ENCODE results near the gene COMMD2. TPM values are rescaled to one million over a fixed set of nuclear protein-coding genes. Genes with fewer than 3 reads are reported as not detected.

The COMMD2 gene
- polyA plus RNA-seq, 3 donors from 2014 or later = 62.7 to 83.5 (median 80.9) TPM

GRCh38 chr3:149739396-149739795 lies 12.9 kb downstream of the COMMD2 start:
- Mint-ChIP-seq H3K36me3 (peaks cover 4 to 19% (median 16%) of the 10 kb centered on the region in 3 donors), H3K4me1 (peaks cover 0 to 6% of the 10 kb centered on the region in 2 donors), H3K9me3 (no peaks in the 10 kb centered on the region), H3K27me3 (ENCODE audit: low read depth in 3 of 3) (no peaks in the 10 kb centered on the region), H3K27ac (no peak overlapping the region), H3K4me3 (no peak overlapping the region)
- DNase-seq = no peak

GRCh38 chr3:149738876-149739275 lies 13.4 kb downstream of the COMMD2 start:
- Mint-ChIP-seq H3K4me3 (no peak overlapping the region), H3K4me1 (peaks cover 0 to under 1% of the 10 kb centered on the region in 2 donors), H3K9me3 (no peaks in the 10 kb centered on the region), H3K27me3 (ENCODE audit: low read depth in 3 of 3) (no peaks in the 10 kb centered on the region), H3K36me3 (peaks cover 4 to 19% (median 16%) of the 10 kb centered on the region in 3 donors), H3K27ac (peak overlapping the region in 1 of 6 donors; percentile 7)
- DNase-seq = no peak

- H3K27ac Mint-ChIP-seq = no peak overlapping the region
- no peaks in the 10 kb centered on the region for H3K4me1 Mint-ChIP-seq
- H3K4me3 Mint-ChIP-seq = no peak overlapping the region
- H3K27me3 Mint-ChIP-seq (ENCODE audit: low read depth in 3 of 3) = no peaks in the 10 kb centered on the region
- no peak for DNase-seq
- no peaks in the 10 kb centered on the region for H3K9me3 Mint-ChIP-seq
- peaks cover 4 to 19% (median 16%) of the 10 kb centered on the region in 3 donors for H3K36me3 Mint-ChIP-seq
Observed at GRCh38 chr3:149736953-149737205, 15.4 kb downstream of the COMMD2 start.

- DNase-seq = no peak
- Mint-ChIP-seq H3K9me3 (no peaks in the 10 kb centered on the region), H3K36me3 (peaks cover 4 to 17% (median 14%) of the 10 kb centered on the region in 3 donors), H3K27ac (no peak overlapping the region), H3K27me3 (ENCODE audit: low read depth in 3 of 3) (no peaks in the 10 kb centered on the region), H3K4me1 (no peaks in the 10 kb centered on the region), H3K4me3 (no peak overlapping the region)
Observed at GRCh38 chr3:149736175-149736952, 15.9 kb downstream of the COMMD2 start.

- H3K4me3 Mint-ChIP-seq = no peak overlapping the region
- no peaks in the 10 kb centered on the region for H3K27me3 Mint-ChIP-seq (ENCODE audit: low read depth in 3 of 3)
- DNase-seq = no peak
- no peak overlapping the region for H3K27ac Mint-ChIP-seq
- H3K4me1 Mint-ChIP-seq = no peaks in the 10 kb centered on the region
- H3K36me3 Mint-ChIP-seq = no peaks in the 10 kb centered on the region
- no peaks in the 10 kb centered on the region for H3K9me3 Mint-ChIP-seq
Observed at GRCh38 chr3:149732234-149732633, 20.1 kb downstream of the COMMD2 start.

GRCh38 chr3:149727656-149728055 lies 24.6 kb downstream of the COMMD2 start:
- Mint-ChIP-seq H3K4me1 (no peaks in the 10 kb centered on the region), H3K4me3 (no peak overlapping the region), H3K36me3 (peaks cover 2 to 10% (median 4%) of the 10 kb centered on the region in 3 donors), H3K9me3 (peaks cover 0 to 1% (median 0%) of the 10 kb centered on the region in 6 donors), H3K27me3 (ENCODE audit: low read depth in 3 of 3) (peaks cover 0 to 4% (median 2%) of the 10 kb centered on the region in 3 donors), H3K27ac (no peak overlapping the region)
- no peak for DNase-seq

GRCh38 chr3:149726716-149727407 lies 25.4 kb downstream of the COMMD2 start:
- H3K36me3 Mint-ChIP-seq = peaks cover 4 to 10% (median 4%) of the 10 kb centered on the region in 3 donors
- no peak for DNase-seq
- H3K27me3 Mint-ChIP-seq (ENCODE audit: low read depth in 3 of 3) = peaks cover 0 to 5% (median 2%) of the 10 kb centered on the region in 3 donors
- H3K27ac Mint-ChIP-seq = no peak overlapping the region
- no peak overlapping the region for H3K4me3 Mint-ChIP-seq
- H3K4me1 Mint-ChIP-seq = no peaks in the 10 kb centered on the region
- peaks cover 0 to 4% (median 0%) of the 10 kb centered on the region in 6 donors for H3K9me3 Mint-ChIP-seq

GRCh38 chr3:149723781-149724180 lies 28.5 kb downstream of the COMMD2 start:
- Mint-ChIP-seq H3K4me1 (no peaks in the 10 kb centered on the region), H3K36me3 (peaks cover 4 to 14% (median 4%) of the 10 kb centered on the region in 3 donors), H3K9me3 (peaks cover 0 to 14% (median 0%) of the 10 kb centered on the region in 6 donors), H3K27ac (no peak overlapping the region), H3K4me3 (no peak overlapping the region), H3K27me3 (ENCODE audit: low read depth in 3 of 3) (peaks cover 0 to 6% (median 2%) of the 10 kb centered on the region in 3 donors)
- DNase-seq = no peak

- Mint-ChIP-seq H3K27me3 (ENCODE audit: low read depth in 3 of 3) (peaks cover 0 to 6% (median 2%) of the 10 kb centered on the region in 3 donors), H3K4me1 (no peaks in the 10 kb centered on the region), H3K4me3 (no peak overlapping the region), H3K36me3 (peaks cover 4 to 14% (median 4%) of the 10 kb centered on the region in 3 donors), H3K27ac (no peak overlapping the region), H3K9me3 (peaks cover 0 to 14% (median 0%) of the 10 kb centered on the region in 6 donors)
- no peak for DNase-seq
Observed at GRCh38 chr3:149720918-149721317, 31.4 kb downstream of the COMMD2 start.

- Mint-ChIP-seq H3K4me3 (no peak overlapping the region), H3K9me3 (peaks cover 0 to 12% (median 0%) of the 10 kb centered on the region in 6 donors), H3K27me3 (ENCODE audit: low read depth in 3 of 3) (peaks cover 0 to 2% (median 0%) of the 10 kb centered on the region in 3 donors), H3K36me3 (peaks cover 0 to 4% (median 1%) of the 10 kb centered on the region in 3 donors), H3K27ac (no peak overlapping the region), H3K4me1 (no peaks in the 10 kb centered on the region)
- peak; percentile 5 to 30 (median 8) for DNase-seq
Observed at GRCh38 chr3:149717391-149718056, 34.8 kb downstream of the COMMD2 start.

GRCh38 chr3:149716984-149717383 lies 35.3 kb downstream of the COMMD2 start:
- Mint-ChIP-seq H3K36me3 (peaks cover 0 to 4% (median 0%) of the 10 kb centered on the region in 3 donors), H3K9me3 (peaks cover 0 to 10% (median 0%) of the 10 kb centered on the region in 6 donors), H3K4me3 (no peak overlapping the region), H3K4me1 (no peaks in the 10 kb centered on the region), H3K27me3 (ENCODE audit: low read depth in 3 of 3) (peaks cover 0 to 2% (median 0%) of the 10 kb centered on the region in 3 donors), H3K27ac (no peak overlapping the region)
- no peak for DNase-seq

GRCh38 chr3:149715247-149715646 lies 37.0 kb downstream of the COMMD2 start:
- H3K27ac Mint-ChIP-seq = no peak overlapping the region
- H3K9me3 Mint-ChIP-seq = no peaks in the 10 kb centered on the region
- no peaks in the 10 kb centered on the region for H3K36me3 Mint-ChIP-seq
- peaks cover 0 to 3% (median 0%) of the 10 kb centered on the region in 3 donors for H3K27me3 Mint-ChIP-seq (ENCODE audit: low read depth in 3 of 3)
- no peak overlapping the region for H3K4me3 Mint-ChIP-seq
- no peaks in the 10 kb centered on the region for H3K4me1 Mint-ChIP-seq
- no peak for DNase-seq

- Mint-ChIP-seq H3K27me3 (ENCODE audit: low read depth in 3 of 3) (peaks cover 0 to 4% (median 0%) of the 10 kb centered on the region in 3 donors), H3K36me3 (no peaks in the 10 kb centered on the region), H3K4me1 (no peaks in the 10 kb centered on the region), H3K27ac (no peak overlapping the region), H3K4me3 (no peak overlapping the region), H3K9me3 (no peaks in the 10 kb centered on the region)
- no peak for DNase-seq
Observed at GRCh38 chr3:149713730-149714654, 38.3 kb downstream of the COMMD2 start.

All from immature natural killer cell (primary cell).